Measurements from ENCODE around the gene PPP1R3D. TPM values are rescaled to one million over a fixed set of nuclear protein-coding genes. Genes with fewer than 3 reads are reported as not detected.

PPP1R3D gene
- total RNA-seq, 4 donors from 2014 or later, result 7.2 to 8.7 (median 8.0) TPM

- H3K4me1 ChIP-seq, result no peaks in the 10 kb centered on the region
- H3K4me3 ChIP-seq, result no peak overlapping the region
- TF ChIP-seq, protein P1, sequence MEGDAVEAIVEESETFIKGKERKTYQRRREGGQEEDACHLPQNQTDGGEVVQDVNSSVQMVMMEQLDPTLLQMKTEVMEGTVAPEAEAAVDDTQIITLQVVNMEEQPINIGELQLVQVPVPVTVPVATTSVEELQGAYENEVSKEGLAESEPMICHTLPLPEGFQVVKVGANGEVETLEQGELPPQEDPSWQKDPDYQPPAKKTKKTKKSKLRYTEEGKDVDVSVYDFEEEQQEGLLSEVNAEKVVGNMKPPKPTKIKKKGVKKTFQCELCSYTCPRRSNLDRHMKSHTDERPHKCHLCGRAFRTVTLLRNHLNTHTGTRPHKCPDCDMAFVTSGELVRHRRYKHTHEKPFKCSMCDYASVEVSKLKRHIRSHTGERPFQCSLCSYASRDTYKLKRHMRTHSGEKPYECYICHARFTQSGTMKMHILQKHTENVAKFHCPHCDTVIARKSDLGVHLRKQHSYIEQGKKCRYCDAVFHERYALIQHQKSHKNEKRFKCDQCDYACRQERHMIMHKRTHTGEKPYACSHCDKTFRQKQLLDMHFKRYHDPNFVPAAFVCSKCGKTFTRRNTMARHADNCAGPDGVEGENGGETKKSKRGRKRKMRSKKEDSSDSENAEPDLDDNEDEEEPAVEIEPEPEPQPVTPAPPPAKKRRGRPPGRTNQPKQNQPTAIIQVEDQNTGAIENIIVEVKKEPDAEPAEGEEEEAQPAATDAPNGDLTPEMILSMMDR (IDR thresholded peaks at IDR 0.05), result no peak
- TF ChIP-seq POLR2A (IDR thresholded peaks at IDR 0.05) (no peak), EP300 (IDR thresholded peaks at IDR 0.05) (no peak)
- H3K27me3 ChIP-seq, result no peaks in the 10 kb centered on the region
- no peak overlapping the region for H3K27ac ChIP-seq
- H3K36me3 ChIP-seq, result peaks cover 0 to 14% (median 0%) of the 10 kb centered on the region in 3 donors
- 86% methylated on average over 8 of the region's 8 CpGs for WGBS, 2 donors
- no peak for DNase-seq (ENCODE audit: low spot score in 2 of 2)
- no peaks in the 10 kb centered on the region for H3K9me3 ChIP-seq
Observed at GRCh38 chr20:59985164-59985563, 45.1 kb upstream of the PPP1R3D start.

DNA sequence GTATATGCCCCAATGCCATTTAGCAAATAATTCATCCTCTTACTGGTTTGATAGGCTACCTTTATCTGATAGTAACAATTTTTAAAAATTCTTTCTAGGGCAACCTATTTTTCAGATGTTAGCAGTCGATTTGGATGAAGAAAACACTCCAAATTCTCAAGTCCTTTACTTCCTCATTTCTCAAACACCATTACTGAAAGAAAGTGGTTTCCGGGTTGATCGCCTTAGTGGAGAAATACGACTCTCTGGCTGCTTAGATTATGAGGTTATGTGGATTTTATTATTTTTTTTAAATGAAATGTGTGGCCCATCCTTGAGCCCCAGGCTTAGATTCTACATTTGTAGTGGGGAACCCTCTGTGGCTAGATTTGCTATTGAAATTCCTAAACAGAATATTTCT lies 44.4 kb upstream of the PPP1R3D start:
- DNase-seq (ENCODE audit: low spot score in 2 of 2), result no peak
- WGBS, 2 donors, result 74 to 81% methylated on average over 4 of the region's 4 CpGs
- H3K27me3 ChIP-seq, result no peaks in the 10 kb centered on the region

GRCh38 chr20:59983076-59983475 lies 43.0 kb upstream of the PPP1R3D start:
- no peak for DNase-seq (ENCODE audit: low spot score in 2 of 2)
- no peaks in the 10 kb centered on the region for H3K4me1 ChIP-seq
- H3K4me3 ChIP-seq, result no peak overlapping the region
- peaks cover 0 to 5% (median 0%) of the 10 kb centered on the region in 3 donors for H3K36me3 ChIP-seq
- no peak overlapping the region for H3K27ac ChIP-seq
- WGBS, 2 donors, result 71 to 76% methylated on average over 9 of the region's 9 CpGs
- H3K9me3 ChIP-seq, result no peaks in the 10 kb centered on the region
- H3K27me3 ChIP-seq, result no peaks in the 10 kb centered on the region
- TF ChIP-seq POLR2A (IDR thresholded peaks at IDR 0.05), result no peak
- TF ChIP-seq EP300 (IDR thresholded peaks at IDR 0.05), result no peak
- TF ChIP-seq, protein P1 (IDR thresholded peaks at IDR 0.05), result no peak

More for the DNA sequence above, 44.4 kb upstream of the PPP1R3D start:
- Histone ChIP-seq H3K9me3 (no peaks in the 10 kb centered on the region), H3K4me1 (no peaks in the 10 kb centered on the region), H3K36me3 (peaks cover 0 to 9% (median 0%) of the 10 kb centered on the region in 3 donors), H3K4me3 (no peak overlapping the region), H3K27ac (no peak overlapping the region)
- TF ChIP-seq EP300 (IDR thresholded peaks at IDR 0.05) (no peak), POLR2A (IDR thresholded peaks at IDR 0.05) (no peak)
- TF ChIP-seq, protein P1 (IDR thresholded peaks at IDR 0.05), result no peak

DNA sequence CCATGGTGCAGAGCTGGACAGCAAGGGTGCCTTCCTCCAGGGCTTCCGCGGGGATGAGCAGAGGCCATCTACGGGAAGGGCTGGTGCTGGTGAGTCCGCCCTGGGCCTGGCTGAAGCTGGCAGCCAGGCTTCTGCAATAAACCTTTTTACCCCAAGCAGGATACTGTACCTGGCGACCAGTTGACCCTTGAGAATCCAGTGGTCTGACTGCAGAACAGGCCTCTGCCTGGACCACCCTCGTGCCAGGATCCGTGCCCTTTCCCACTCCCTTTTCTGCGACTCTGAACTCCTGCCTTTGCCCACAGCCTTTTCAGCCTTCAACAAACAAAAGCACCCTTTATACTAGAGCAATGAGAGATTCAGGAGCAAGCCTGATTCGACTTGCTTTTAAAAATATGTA lies 37.0 kb upstream of the PPP1R3D start:
- DNase-seq (ENCODE audit: low spot score in 2 of 2), result no peak
- H3K4me3 ChIP-seq, result no peak overlapping the region
- 63 to 70% methylated on average over 9 of the region's 9 CpGs for WGBS, 2 donors

GRCh38 chr20:59976156-59976782 lies 36.2 kb upstream of the PPP1R3D start:
- WGBS, 2 donors, result 59 to 66% methylated on average over 6 of the region's 6 CpGs
- TF ChIP-seq POLR2A (IDR thresholded peaks at IDR 0.05), result no peak
- TF ChIP-seq EP300 (IDR thresholded peaks at IDR 0.05), result no peak
- TF ChIP-seq, protein P1 (IDR thresholded peaks at IDR 0.05), result no peak
- H3K4me3 ChIP-seq, result no peak overlapping the region
- H3K27me3 ChIP-seq, result no peaks in the 10 kb centered on the region
- peaks cover 0 to 7% (median 2%) of the 10 kb centered on the region in 4 donors for H3K4me1 ChIP-seq
- no peaks in the 10 kb centered on the region for H3K36me3 ChIP-seq
- H3K27ac ChIP-seq, result peak overlapping the region in 3 of 4 donors; percentile 44 to 75 (median 64)
- no peaks in the 10 kb centered on the region for H3K9me3 ChIP-seq
- DNase-seq (ENCODE audit: low spot score in 2 of 2), result no peak

More for the DNA sequence above, 37.0 kb upstream of the PPP1R3D start:
- TF ChIP-seq POLR2A (IDR thresholded peaks at IDR 0.05) (no peak), EP300 (IDR thresholded peaks at IDR 0.05) (peak in 1 of 2 donors; percentile 7)
- TF ChIP-seq, protein P1 (IDR thresholded peaks at IDR 0.05), result no peak
- no peaks in the 10 kb centered on the region for H3K27me3 ChIP-seq
- H3K9me3 ChIP-seq, result no peaks in the 10 kb centered on the region
- peaks cover 0 to 7% (median 2%) of the 10 kb centered on the region in 4 donors for H3K4me1 ChIP-seq
- no peaks in the 10 kb centered on the region for H3K36me3 ChIP-seq
- peak overlapping the region in 3 of 4 donors; percentile 44 to 75 (median 64) for H3K27ac ChIP-seq

Measured in tibial nerve (tissue), 4 donors.